Subcutaneous adipose tissue (tissue), 4 donors: ENCODE data around the gene PRKCQ. TPM values are rescaled to one million over a fixed set of nuclear protein-coding genes. Genes with fewer than 3 reads are reported as not detected.

Source experiments
- total RNA-seq, 4 donors: library from RNA; depleted of rRNA; stranded (reverse); fragments of >200 nt; gene quantifications; one replicate each; pipeline ENCODE4 v1.1.0, GENCODE V29; 2016
- TF ChIP-seq, protein P1 (sequence below): fragments of 450-650 bp; IDR thresholded peaks from one replicate; pipeline ENCODE4 v1.5.1; 2016; ENCODE audit warnings: low read depth, mild to moderate bottlenecking, control low read depth, antibody characterized with exemption, moderate library complexity

Gene PRKCQ
- total RNA-seq, 4 donors from 2014 or later, result 0.19 to 1.0 (median 0.93) TPM

DNA sequence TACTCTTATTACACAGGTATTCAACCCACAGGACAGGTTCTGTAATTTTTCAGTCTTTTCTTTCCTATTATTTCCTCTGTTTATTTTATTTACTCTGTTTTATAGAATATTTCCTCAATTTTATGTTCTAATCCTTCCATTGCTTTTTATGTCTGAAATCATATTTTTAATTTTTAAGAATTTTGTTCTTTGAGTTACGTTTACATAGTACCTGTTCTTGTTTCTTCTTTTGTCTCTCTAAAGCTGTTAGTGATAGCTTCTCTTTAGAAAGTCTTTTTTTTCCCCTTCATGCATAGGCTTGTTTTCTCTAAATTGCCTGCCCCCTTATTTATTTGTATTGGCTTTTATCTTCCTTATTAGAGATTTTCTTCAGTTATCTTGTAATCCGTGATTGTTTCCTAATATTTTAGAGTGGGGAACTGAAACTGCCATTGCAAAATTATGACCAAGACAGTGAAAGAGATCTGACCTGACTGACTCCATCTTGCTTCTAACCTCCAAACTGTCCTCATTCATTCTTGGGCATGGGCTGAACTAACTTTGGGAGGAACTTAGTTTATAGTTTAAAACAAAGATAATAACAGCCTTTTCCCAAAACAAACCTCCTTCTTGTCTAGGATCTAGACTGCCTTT lies 189.7 kb downstream of the PRKCQ start:
- TF ChIP-seq, protein P1, sequence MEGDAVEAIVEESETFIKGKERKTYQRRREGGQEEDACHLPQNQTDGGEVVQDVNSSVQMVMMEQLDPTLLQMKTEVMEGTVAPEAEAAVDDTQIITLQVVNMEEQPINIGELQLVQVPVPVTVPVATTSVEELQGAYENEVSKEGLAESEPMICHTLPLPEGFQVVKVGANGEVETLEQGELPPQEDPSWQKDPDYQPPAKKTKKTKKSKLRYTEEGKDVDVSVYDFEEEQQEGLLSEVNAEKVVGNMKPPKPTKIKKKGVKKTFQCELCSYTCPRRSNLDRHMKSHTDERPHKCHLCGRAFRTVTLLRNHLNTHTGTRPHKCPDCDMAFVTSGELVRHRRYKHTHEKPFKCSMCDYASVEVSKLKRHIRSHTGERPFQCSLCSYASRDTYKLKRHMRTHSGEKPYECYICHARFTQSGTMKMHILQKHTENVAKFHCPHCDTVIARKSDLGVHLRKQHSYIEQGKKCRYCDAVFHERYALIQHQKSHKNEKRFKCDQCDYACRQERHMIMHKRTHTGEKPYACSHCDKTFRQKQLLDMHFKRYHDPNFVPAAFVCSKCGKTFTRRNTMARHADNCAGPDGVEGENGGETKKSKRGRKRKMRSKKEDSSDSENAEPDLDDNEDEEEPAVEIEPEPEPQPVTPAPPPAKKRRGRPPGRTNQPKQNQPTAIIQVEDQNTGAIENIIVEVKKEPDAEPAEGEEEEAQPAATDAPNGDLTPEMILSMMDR, result no peak

DNA sequence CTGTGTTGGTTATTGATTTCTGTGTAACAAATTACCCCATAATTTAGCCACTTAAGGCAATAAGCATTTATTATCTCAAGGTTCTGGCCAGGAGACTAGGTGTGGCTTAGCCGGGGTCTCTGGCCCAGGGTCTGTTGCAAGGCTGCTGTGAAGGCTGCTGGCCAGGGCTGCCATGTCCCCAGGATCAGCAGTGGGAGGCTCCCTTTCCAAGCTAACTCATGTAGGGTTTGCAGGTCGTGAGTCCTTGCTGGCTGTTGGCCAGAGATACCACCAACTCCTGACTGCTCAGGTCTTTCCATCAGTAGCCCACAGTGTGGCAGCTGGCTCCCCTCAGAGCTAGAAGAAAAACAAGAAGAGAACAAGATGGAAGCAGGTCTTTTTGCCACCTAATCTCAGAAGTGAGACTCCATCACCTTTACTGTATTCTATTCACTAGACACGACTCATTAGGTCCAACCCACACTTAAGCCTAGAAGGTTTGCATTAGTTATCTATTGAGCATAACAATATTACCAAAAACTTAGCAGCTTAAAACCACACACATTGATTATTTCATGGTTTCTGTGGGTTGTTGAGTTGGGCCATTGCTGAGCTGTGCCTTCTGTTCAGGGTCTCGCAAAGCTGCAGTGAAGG lies 191.7 kb downstream of the PRKCQ start:
- TF ChIP-seq, protein P1, result no peak

DNA sequence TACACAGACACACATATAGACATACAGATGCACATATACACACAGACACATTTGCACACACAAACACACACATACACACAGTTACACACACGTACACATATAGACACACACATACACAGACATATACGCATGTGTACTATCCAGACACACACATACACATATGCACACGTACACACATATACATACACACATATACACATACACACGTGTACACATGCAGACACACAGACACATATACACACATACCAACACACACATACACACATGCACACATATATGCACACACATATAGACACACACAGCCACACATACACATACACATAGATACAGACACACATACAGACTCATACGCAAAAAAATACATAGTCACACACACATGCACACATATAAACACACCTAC lies 193.1 kb downstream of the PRKCQ start:
- TF ChIP-seq, protein P1, result no peak

DNA sequence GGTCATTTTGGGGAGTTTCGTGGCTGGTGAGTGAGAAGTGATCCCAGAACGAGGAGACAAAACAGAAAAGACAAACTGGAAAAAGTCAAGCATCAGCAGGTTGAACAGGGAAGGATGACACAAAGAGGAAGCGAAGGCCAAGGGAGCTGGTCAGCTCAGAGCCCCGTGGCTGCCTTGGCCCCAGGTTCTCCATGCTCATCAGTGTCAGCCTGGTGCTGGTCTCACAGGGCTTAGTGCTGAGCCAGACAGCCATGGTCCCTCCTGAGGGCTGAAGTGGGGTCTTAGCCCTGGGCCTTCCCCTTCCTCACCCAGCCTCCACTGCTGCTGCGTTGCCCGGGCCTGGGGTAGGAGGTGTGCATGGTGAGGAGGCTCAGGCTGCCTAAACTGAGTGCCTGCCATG lies 193.7 kb downstream of the PRKCQ start:
- TF ChIP-seq, protein P1, result no peak

DNA sequence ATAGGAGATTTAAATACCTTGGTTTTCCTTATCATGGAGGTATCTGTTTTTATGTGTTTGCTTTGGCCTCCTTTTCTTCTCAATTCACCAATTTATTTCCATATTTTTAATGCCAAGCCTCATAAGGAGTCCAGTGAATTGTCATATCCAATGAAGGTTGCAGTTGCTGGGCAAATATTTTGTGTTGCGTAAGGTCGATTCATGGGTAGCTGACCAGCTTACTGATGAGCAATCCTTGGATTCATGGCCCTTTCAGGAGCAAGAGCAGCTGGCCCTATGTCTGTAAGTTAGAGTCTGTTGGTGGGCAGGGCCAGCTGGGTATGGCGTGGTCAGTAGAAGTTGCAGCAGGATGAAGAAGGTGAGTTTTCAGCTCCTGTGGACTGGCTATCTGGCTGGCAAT lies 194.4 kb downstream of the PRKCQ start:
- TF ChIP-seq, protein P1, result no peak

DNA sequence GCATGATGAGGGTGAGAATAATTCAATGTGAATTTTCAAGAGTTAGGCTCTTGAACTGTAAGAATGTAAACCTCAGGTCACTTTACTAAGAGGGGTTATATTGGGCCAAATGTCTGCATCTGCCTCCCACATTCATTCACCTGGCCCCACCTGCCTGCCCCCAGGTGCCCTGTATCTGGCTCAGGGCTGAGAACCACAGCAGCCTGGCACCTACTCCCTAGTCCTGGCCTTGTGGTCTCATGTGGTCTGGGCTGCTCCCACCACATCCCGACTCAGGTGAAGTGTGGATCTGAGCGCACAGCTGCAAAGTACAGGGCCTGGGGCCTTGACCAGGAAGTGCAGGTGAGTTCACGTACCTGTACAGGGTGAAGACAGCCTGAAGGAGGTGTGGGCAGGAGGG lies 195.2 kb downstream of the PRKCQ start:
- TF ChIP-seq, protein P1, result no peak

DNA sequence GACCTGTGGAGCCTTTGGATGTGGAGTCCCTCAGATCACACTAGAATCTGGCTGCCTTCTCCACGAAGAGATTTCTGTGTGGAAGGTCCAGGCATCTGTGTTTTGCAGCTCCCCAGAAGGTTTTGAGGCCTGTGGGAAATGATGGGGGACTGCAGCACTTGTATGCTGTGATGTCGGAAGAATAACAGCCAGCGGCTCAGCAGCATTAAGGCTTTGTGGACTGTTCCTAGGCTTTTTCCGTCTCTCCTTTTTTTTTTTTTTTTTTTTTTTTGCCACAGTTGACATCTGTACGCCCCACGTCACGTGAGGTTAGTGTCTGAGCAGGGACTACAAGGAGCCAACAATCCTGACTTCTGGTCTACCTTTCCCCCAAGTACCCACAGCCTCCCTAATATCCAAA lies 196.0 kb downstream of the PRKCQ start:
- TF ChIP-seq, protein P1, result no peak
